Keratinocyte (primary cell): ENCODE measurements around the gene ANXA2R. TPM values are rescaled to one million over a fixed set of nuclear protein-coding genes. Genes with fewer than 3 reads are reported as not detected.

Experiments used
- DNase-seq: peaks from one replicate; pipeline ENCODE4 v3.0.0-alpha.2; 2011; ENCODE audit warnings: low read depth, missing footprints, low spot score
- FAIRE-seq: peaks from 2 replicates; lab custom pipeline; 2011; peaks lifted over from hg19 to GRCh38; lab: Jason Lieb, UNC
- H2AFZ ChIP-seq: 2 replicates; pipeline ENCODE4 v1.6.0; 2012; ENCODE audit warnings: low read length, control low read depth, inconsistent platforms; ENCODE audit not compliant: control insufficient read depth
- H3K27ac ChIP-seq: 2 replicates; pipeline ENCODE4 v1.5.1; 2011; ENCODE audit warnings: low read length; ENCODE audit not compliant: control insufficient read depth, insufficient read depth
- H3K27me3 ChIP-seq: 3 replicates; pipeline ENCODE4 v1.6.0; 2011; ENCODE audit warnings: low read length; ENCODE audit not compliant: control insufficient read depth, insufficient read depth; ENCODE audit errors: extremely low read depth
- H3K36me3 ChIP-seq, 2 experiments: 2 replicates in 1 of 2; 3 replicates in 1 of 2; pipeline ENCODE4 v1.5.1; 2011; ENCODE audit warnings: low read length in 2 of 2, mild to moderate bottlenecking in 1 of 2; ENCODE audit not compliant: control insufficient read depth in 2 of 2, insufficient read depth in 2 of 2; ENCODE audit errors: extremely low read depth in 1 of 2
- H3K4me1 ChIP-seq: 3 replicates; pipeline ENCODE4 v1.5.1; 2011; ENCODE audit warnings: low read length; ENCODE audit not compliant: control insufficient read depth, insufficient read depth; ENCODE audit errors: extremely low read depth
- H3K4me2 ChIP-seq: 3 replicates; pipeline ENCODE4 v1.6.0; 2011; ENCODE audit warnings: low read depth, low read length; ENCODE audit not compliant: control insufficient read depth, insufficient read depth; ENCODE audit errors: extremely low read depth
- H3K4me3 ChIP-seq, 3 experiments: fragments of 200-600 bp in 1 of 3; sonication (generic) in 1 of 3; 2 replicates in 2 of 3; 3 replicates in 1 of 3; pipeline ENCODE4 v1.5.1; 2011 to 2016; ENCODE audit warnings: low read length in 3 of 3, mild to moderate bottlenecking in 3 of 3, control low read depth in 2 of 3, inconsistent platforms in 1 of 3, low read depth in 1 of 3, mixed read lengths in 1 of 3, mixed run types in 1 of 3, moderate library complexity in 1 of 3; ENCODE audit not compliant: control insufficient read depth in 2 of 3, insufficient read depth in 2 of 3; ENCODE audit errors: extremely low read depth in 1 of 3
- H3K79me2 ChIP-seq: 2 replicates; pipeline ENCODE4 v1.6.0; 2012; ENCODE audit warnings: low read length; ENCODE audit not compliant: control insufficient read depth, insufficient read depth
- H3K9ac ChIP-seq: 3 replicates; pipeline ENCODE4 v1.6.0; 2011; ENCODE audit warnings: low read length; ENCODE audit not compliant: control insufficient read depth, insufficient read depth; ENCODE audit errors: extremely low read depth
- H3K9me1 ChIP-seq: 3 replicates; pipeline ENCODE4 v1.6.0; 2011; ENCODE audit warnings: low read length; ENCODE audit not compliant: control insufficient read depth, insufficient read depth; ENCODE audit errors: extremely low read depth
- H3K9me3 ChIP-seq: 2 replicates; pipeline ENCODE4 v1.5.1; 2012; ENCODE audit warnings: low read depth, low read length; ENCODE audit not compliant: control insufficient read depth
- H4K20me1 ChIP-seq: 3 replicates; pipeline ENCODE4 v1.6.0; 2011; ENCODE audit warnings: low read length; ENCODE audit not compliant: control insufficient read depth, insufficient read depth; ENCODE audit errors: extremely low read depth
- CTCF ChIP-seq, 3 experiments: IDR thresholded peaks in 1 of 3; conservative IDR thresholded peaks in 1 of 3; optimal IDR thresholded peaks in 1 of 3; 2 replicates in 2 of 3; 3 replicates in 1 of 3; pipeline versions ENCODE3 to v1.5.1; 2011; ENCODE audit warnings: low read length in 3 of 3, mild to moderate bottlenecking in 3 of 3, moderate library complexity in 2 of 3, control low read depth in 1 of 3, inconsistent platforms in 1 of 3; ENCODE audit not compliant: insufficient read depth in 2 of 3; ENCODE audit errors: extremely low read depth in 1 of 3
- EZH2 ChIP-seq: IDR thresholded peaks from one replicate; pipeline ENCODE4 v1.6.1; 2012; ENCODE audit warnings: inconsistent platforms, mild to moderate bottlenecking, low read length, moderate library complexity
- dilution Hi-C: fragments of 300-500 bp; cut with MboI; formaldehyde crosslinking; loops from one replicate; pipeline ENCODE4 v1.7.0; 2020; ENCODE audit warnings: low sequenced_read_pairs; ENCODE audit not compliant: extremely low pct_ligation_motif_present
- polyA plus RNA-seq, 5 experiments: library from polyadenylated mRNA; depleted of rRNA in 3 of 5; stranded (reverse) in 3 of 5; stranded (forward) in 1 of 5; unstranded in 1 of 5; fragments of >200 nt; gene quantifications; 1 replicate in 1 of 5; 2 replicates in 3 of 5; 3 replicates in 1 of 5; pipeline versions ENCODE4 v1.2.1 to v1.2.3, GENCODE V29; 2011 to 2012; ENCODE audit warnings: missing spikeins in 2 of 5, low read depth in 1 of 5, low replicate concordance in 1 of 5

Gene ANXA2R
- polyA plus RNA-seq, 1 donor (not counting 4 experiments of a cell fraction or from before 2014, with no cell fraction given), result 0.17 TPM

- no peaks in the 10 kb centered on the region for H3K36me3 ChIP-seq
- no peak overlapping the region for H3K27ac ChIP-seq
- H3K9me3 ChIP-seq, result no peaks in the 10 kb centered on the region
- dilution Hi-C loops, result no loop called here
- TF ChIP-seq CTCF (optimal IDR thresholded peaks at IDR 0.05 in 1 of 3, IDR thresholded peaks at IDR 0.05 in 1 of 3, conservative IDR thresholded peaks at IDR 0.05 in 1 of 3; ENCODE audit: extremely low read depth in 1 of 3, insufficient read depth in 2 of 3, low read length in 3 of 3), result no peak
- no peak for TF ChIP-seq EZH2
- peak overlapping the region; percentile 86 for H2AFZ ChIP-seq
- no peaks in the 10 kb centered on the region for H3K27me3 ChIP-seq
- peak overlapping the region; percentile 25 to 72 (median 71) for H3K4me3 ChIP-seq
- FAIRE-seq, result no peak
- H3K79me2 ChIP-seq, result no peaks in the 10 kb centered on the region
- DNase-seq, result no peak
- H3K4me2 ChIP-seq, result peak overlapping the region; percentile 86
- no peaks in the 10 kb centered on the region for H4K20me1 ChIP-seq
- peak overlapping the region; percentile 71 for H3K9ac ChIP-seq
- H3K4me1 ChIP-seq, result peaks cover 15% of the 10 kb centered on the region
- H3K9me1 ChIP-seq, result no peaks in the 10 kb centered on the region
These were observed 3.3 kb upstream of the ANXA2R start for GRCh38 chr5:43043400-43043756.

GRCh38 chr5:43042626-43043399 is 2.7 kb upstream of the ANXA2R start:
- DNase-seq (no peak), FAIRE-seq (no peak)
- H3K4me3 ChIP-seq, result peak overlapping the region; percentile 39 to 72 (median 71)
- H3K79me2 ChIP-seq, result peaks cover 1% of the 10 kb centered on the region
- peak overlapping the region; percentile 64 for H3K27ac ChIP-seq
- H3K9ac ChIP-seq, result peak overlapping the region; percentile 71
- peaks cover 18% of the 10 kb centered on the region for H3K4me1 ChIP-seq
- no peaks in the 10 kb centered on the region for H3K36me3 ChIP-seq
- no peaks in the 10 kb centered on the region for H3K27me3 ChIP-seq
- H3K9me1 ChIP-seq, result no peaks in the 10 kb centered on the region
- TF ChIP-seq CTCF (optimal IDR thresholded peaks at IDR 0.05 in 1 of 3, IDR thresholded peaks at IDR 0.05 in 1 of 3, conservative IDR thresholded peaks at IDR 0.05 in 1 of 3; ENCODE audit: extremely low read depth in 1 of 3, insufficient read depth in 2 of 3, low read length in 3 of 3) (peak in 2 of 3 experiments; percentile 9 to 42), EZH2 (no peak)
- peak overlapping the region; percentile 86 for H3K4me2 ChIP-seq
- H2AFZ ChIP-seq, result peak overlapping the region; percentile 86
- H3K9me3 ChIP-seq, result no peaks in the 10 kb centered on the region
- H4K20me1 ChIP-seq, result no peaks in the 10 kb centered on the region
- dilution Hi-C loops, result no loop called here
